Neural crest cell (in vitro differentiated cells): Measurements from ENCODE around the gene FAM184B. TPM values are rescaled to one million over a fixed set of nuclear protein-coding genes. Genes with fewer than 3 reads are reported as not detected.

ENCODE experiments used
- DNase-seq: peaks from one replicate; pipeline ENCODE4 v3.0.0; 2021; ENCODE audit warnings: low read depth, mixed read lengths, low spot score
- H3K27ac Mint-ChIP-seq: one replicate; pipeline ENCODE4 v1.8.0; 2021; ENCODE audit warnings: mild to moderate bottlenecking, mixed read lengths; ENCODE audit not compliant: unreplicated experiment
- H3K27me3 Mint-ChIP-seq: 2 replicates; pipeline ENCODE4 v1.8.0; 2021; ENCODE audit warnings: low read depth, mild to moderate bottlenecking, mixed read lengths
- H3K36me3 Mint-ChIP-seq: 2 replicates; pipeline ENCODE4 v1.8.0; 2021; ENCODE audit warnings: low read depth, mild to moderate bottlenecking, mixed read lengths
- H3K4me1 Mint-ChIP-seq: 2 replicates; pipeline ENCODE4 v1.8.0; 2021; ENCODE audit warnings: mixed read lengths
- H3K4me3 Mint-ChIP-seq: one replicate; pipeline ENCODE4 v1.8.0; 2021; ENCODE audit warnings: mild to moderate bottlenecking, mixed read lengths
- H3K9me3 Mint-ChIP-seq: 2 replicates; pipeline ENCODE4 v1.8.0; 2021; ENCODE audit warnings: mixed read lengths
- CTCF ChIP-seq: fragments of 200-600 bp; sonication (generic); conservative IDR thresholded peaks from 2 replicates; pipeline ENCODE4 v1.5.0; 2021; ENCODE audit warnings: antibody characterized with exemption, mild to moderate bottlenecking
- total RNA-seq: library from RNA; stranded (reverse); gene quantifications from 2 replicates; pipeline ENCODE4 v1.2.1, GENCODE V29; 2021

The FAM184B gene
- total RNA-seq, 1 donor from 2014 or later, result 0.12 TPM

GRCh38 chr4:17670423-17670822, 111.0 kb downstream of the FAM184B start:
- peaks cover 3% of the 10 kb centered on the region for H3K9me3 Mint-ChIP-seq
- no peaks in the 10 kb centered on the region for H3K27me3 Mint-ChIP-seq
- no peak overlapping the region for H3K27ac Mint-ChIP-seq
- no peaks in the 10 kb centered on the region for H3K4me1 Mint-ChIP-seq
- no peak for DNase-seq
- TF ChIP-seq CTCF, result no peak
- no peak overlapping the region for H3K4me3 Mint-ChIP-seq
- H3K36me3 Mint-ChIP-seq, result no peaks in the 10 kb centered on the region

DNA sequence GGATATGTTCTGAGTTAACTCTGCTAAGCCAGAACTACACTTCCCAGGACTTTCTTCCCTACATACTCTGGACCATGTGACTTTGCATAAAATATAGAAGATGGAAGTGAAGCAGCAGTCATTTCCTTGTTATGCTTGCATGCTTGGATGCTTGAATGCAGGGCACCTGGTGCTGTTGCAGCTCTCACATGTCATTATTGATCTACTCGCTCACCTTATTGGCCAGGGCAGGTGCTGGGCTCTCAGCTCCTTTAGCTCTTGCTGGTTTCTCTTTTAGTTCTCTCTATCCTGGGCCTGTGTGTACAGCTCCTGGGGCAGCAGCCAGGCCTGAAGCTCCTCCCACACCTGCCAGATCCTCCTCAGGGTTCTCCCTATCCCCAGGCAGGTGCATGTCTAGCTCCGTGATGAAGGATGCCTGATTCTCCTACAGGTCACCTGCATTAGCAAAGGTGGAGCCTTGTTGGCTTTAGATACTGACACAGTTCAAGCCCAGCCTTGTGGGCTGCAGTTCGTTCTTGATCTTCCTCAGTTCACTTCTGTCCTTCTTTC, 113.7 kb downstream of the FAM184B start:
- DNase-seq, result no peak
- Mint-ChIP-seq H3K27me3 (peaks cover 2% of the 10 kb centered on the region), H3K36me3 (no peaks in the 10 kb centered on the region), H3K9me3 (peaks cover under 1% of the 10 kb centered on the region), H3K4me1 (no peaks in the 10 kb centered on the region), H3K27ac (no peak overlapping the region), H3K4me3 (no peak overlapping the region)
- no peak for TF ChIP-seq CTCF

DNA sequence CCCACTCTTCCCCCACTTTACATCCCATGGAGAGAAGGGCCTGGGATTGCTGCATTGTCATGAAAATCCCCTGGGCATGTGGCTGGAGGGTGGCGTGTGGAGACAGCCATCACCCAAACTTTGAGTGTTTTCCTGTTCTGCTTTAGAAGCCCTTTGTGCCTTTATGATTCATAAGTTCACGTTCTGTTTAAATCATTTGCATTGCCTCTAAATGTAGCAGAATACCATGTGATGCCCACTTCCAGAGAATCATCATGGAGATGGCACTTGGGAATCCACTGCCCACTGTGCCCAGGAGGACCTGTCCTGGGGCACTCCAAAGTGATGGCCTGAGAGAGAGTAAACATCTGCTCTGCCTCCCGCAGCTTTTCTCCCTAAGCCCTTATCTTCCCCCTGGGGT, 114.2 kb downstream of the FAM184B start:
- Mint-ChIP-seq H3K27me3 (peaks cover 2% of the 10 kb centered on the region), H3K4me3 (no peak overlapping the region), H3K27ac (no peak overlapping the region), H3K4me1 (no peaks in the 10 kb centered on the region), H3K36me3 (no peaks in the 10 kb centered on the region), H3K9me3 (no peaks in the 10 kb centered on the region)
- no peak for TF ChIP-seq CTCF
- no peak for DNase-seq

DNA sequence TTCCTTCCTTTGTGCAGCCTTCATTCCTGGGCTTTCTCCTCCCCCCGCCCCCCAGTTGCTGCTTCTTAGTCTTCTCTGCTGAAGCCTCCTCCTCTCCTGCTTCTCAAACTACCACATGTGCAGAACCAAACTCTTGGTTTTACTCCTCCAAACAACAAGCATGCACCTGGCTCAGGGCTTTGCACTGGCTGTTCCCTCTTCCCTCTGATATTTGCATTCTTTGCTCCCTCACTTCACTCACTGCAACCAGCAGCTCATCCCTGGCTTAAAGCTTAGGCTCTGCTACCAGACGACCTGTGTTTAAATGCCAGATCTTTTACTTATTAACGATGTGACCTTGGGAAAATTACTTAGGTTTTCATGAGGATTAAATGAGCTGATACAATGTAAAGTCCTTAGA, 115.6 kb downstream of the FAM184B start:
- no peak for DNase-seq
- TF ChIP-seq CTCF, result no peak
- Mint-ChIP-seq H3K4me1 (no peaks in the 10 kb centered on the region), H3K27ac (no peak overlapping the region), H3K36me3 (no peaks in the 10 kb centered on the region), H3K4me3 (no peak overlapping the region), H3K9me3 (no peaks in the 10 kb centered on the region), H3K27me3 (peaks cover 2% of the 10 kb centered on the region)

- H3K4me3 Mint-ChIP-seq, result no peak overlapping the region
- H3K4me1 Mint-ChIP-seq, result no peaks in the 10 kb centered on the region
- no peaks in the 10 kb centered on the region for H3K9me3 Mint-ChIP-seq
- peaks cover 2% of the 10 kb centered on the region for H3K27me3 Mint-ChIP-seq
- no peak for DNase-seq
- no peaks in the 10 kb centered on the region for H3K36me3 Mint-ChIP-seq
- H3K27ac Mint-ChIP-seq, result no peak overlapping the region
- no peak for TF ChIP-seq CTCF
Observed at GRCh38 chr4:17665346-17665745, 116.1 kb downstream of the FAM184B start.
